Mesothelial cell of epicardium (in vitro differentiated cells): ENCODE data around the gene PRDM5. TPM values are rescaled to one million over a fixed set of nuclear protein-coding genes. Genes with fewer than 3 reads are reported as not detected.

Experiments
- DNase-seq, 2 experiments: peaks; one replicate each; pipeline ENCODE4 v3.0.0; 2021; ENCODE audit warnings: low spot score in 2 of 2; ENCODE audit not compliant: unreplicated experiment in 2 of 2
- H3K27ac Mint-ChIP-seq: 2 replicates; pipeline ENCODE4 v1.8.0; 2021; ENCODE audit warnings: mixed read lengths
- H3K27me3 Mint-ChIP-seq: 2 replicates; pipeline ENCODE4 v1.8.0; 2021; ENCODE audit warnings: low read depth, mixed read lengths
- H3K36me3 Mint-ChIP-seq: 2 replicates; pipeline ENCODE4 v1.8.0; 2021; ENCODE audit warnings: mixed read lengths
- H3K4me1 Mint-ChIP-seq: 2 replicates; pipeline ENCODE4 v1.8.0; 2021; ENCODE audit warnings: mixed read lengths
- H3K4me3 Mint-ChIP-seq: 2 replicates; pipeline ENCODE4 v1.8.0; 2021; ENCODE audit warnings: mild to moderate bottlenecking, moderate library complexity, mixed read lengths
- H3K9me3 Mint-ChIP-seq: 2 replicates; pipeline ENCODE4 v1.8.0; 2021; ENCODE audit warnings: mixed read lengths
- CTCF ChIP-seq: fragments of 200-600 bp; sonication (generic); IDR thresholded peaks from one replicate; pipeline ENCODE4 v1.5.0; 2021; ENCODE audit warnings: antibody characterized with exemption; ENCODE audit not compliant: unreplicated experiment
- total RNA-seq: library from RNA; stranded (reverse); gene quantifications from 3 replicates; pipeline ENCODE4 v1.2.1, GENCODE V29; 2021

Gene PRDM5
- total RNA-seq, 1 donor from 2014 or later = 30.2 TPM

DNA sequence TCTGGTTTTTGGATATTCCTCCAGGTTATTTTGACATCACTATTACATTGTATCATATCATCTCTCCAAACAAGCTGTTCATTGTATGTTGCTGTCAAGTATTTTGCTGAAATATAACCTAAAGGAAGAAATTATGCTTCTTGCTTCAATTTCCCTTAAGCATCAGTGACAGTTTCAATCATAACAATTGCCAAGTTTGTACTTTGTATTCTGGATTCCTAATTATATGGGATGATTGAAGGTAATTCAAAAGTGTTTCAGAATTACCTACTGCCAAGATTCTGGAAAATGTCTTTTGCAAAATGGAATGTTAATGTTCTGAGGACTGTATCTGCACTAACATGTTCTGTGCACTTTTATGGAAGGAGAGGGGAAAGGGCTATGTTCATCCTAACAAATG lies 228.7 kb downstream of the PRDM5 start:
- Mint-ChIP-seq H3K4me3 (no peak overlapping the region), H3K27ac (peak overlapping the region; percentile 20), H3K36me3 (no peaks in the 10 kb centered on the region), H3K9me3 (peaks cover 4% of the 10 kb centered on the region), H3K27me3 (no peaks in the 10 kb centered on the region), H3K4me1 (peaks cover 42% of the 10 kb centered on the region)
- TF ChIP-seq CTCF = no peak
- no peak for DNase-seq

DNA sequence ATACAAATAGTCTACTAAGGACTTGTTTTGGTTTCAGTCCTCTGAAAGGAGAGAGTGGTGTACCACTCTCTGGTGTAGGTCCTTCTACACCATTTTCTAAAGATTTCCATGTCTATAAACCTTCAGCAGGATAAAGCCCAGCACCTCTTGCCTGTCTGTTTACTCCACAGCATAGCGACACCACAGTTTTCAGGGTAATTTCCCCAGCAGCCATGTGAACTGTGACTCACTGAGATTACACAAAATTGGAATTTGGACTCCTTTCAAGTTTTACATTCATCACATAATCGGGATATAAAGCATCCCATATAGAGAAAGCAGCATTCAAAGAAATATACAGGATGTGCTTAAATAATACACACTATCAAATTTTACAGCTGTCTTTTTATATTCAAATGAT lies 229.6 kb downstream of the PRDM5 start:
- peaks cover 10% of the 10 kb centered on the region for H3K9me3 Mint-ChIP-seq
- no peak for TF ChIP-seq CTCF
- H3K4me1 Mint-ChIP-seq = peaks cover 42% of the 10 kb centered on the region
- DNase-seq = no peak
- H3K36me3 Mint-ChIP-seq = no peaks in the 10 kb centered on the region
- H3K4me3 Mint-ChIP-seq = no peak overlapping the region
- H3K27ac Mint-ChIP-seq = peak overlapping the region; percentile 53
- no peaks in the 10 kb centered on the region for H3K27me3 Mint-ChIP-seq

- Mint-ChIP-seq H3K4me1 (peaks cover 36% of the 10 kb centered on the region), H3K9me3 (peaks cover 10% of the 10 kb centered on the region), H3K27ac (no peak overlapping the region), H3K4me3 (no peak overlapping the region), H3K36me3 (no peaks in the 10 kb centered on the region), H3K27me3 (no peaks in the 10 kb centered on the region)
- no peak for TF ChIP-seq CTCF
- no peak for DNase-seq
These were observed 231.0 kb downstream of the PRDM5 start for GRCh38 chr4:120691536-120691935.

- peaks cover 10% of the 10 kb centered on the region for H3K9me3 Mint-ChIP-seq
- DNase-seq = no peak
- H3K4me3 Mint-ChIP-seq = no peak overlapping the region
- peaks cover 31% of the 10 kb centered on the region for H3K4me1 Mint-ChIP-seq
- H3K27me3 Mint-ChIP-seq = no peaks in the 10 kb centered on the region
- no peaks in the 10 kb centered on the region for H3K36me3 Mint-ChIP-seq
- no peak for TF ChIP-seq CTCF
- H3K27ac Mint-ChIP-seq = no peak overlapping the region
These were observed 231.4 kb downstream of the PRDM5 start for GRCh38 chr4:120691106-120691505.

DNA sequence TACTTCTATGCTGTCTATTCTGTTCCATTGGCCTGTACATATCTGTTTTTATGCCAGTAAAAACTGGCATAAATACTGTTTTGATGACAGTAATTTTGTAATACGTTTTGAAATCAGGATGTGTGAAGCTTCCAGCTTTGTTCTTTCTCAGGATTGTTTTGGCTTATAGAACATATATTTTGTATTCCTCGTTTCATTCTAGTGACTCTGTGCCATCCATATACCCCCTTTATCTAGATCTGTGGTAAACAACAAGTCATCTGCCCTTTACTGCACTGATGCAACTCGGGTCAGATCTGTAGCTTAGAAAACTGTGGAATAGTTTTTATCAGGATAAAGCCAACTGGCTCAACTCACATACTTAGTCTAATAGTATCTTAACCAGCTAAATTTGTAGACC lies 233.7 kb downstream of the PRDM5 start:
- H3K27ac Mint-ChIP-seq = no peak overlapping the region
- no peaks in the 10 kb centered on the region for H3K27me3 Mint-ChIP-seq
- TF ChIP-seq CTCF = no peak
- H3K4me3 Mint-ChIP-seq = no peak overlapping the region
- peaks cover 10% of the 10 kb centered on the region for H3K9me3 Mint-ChIP-seq
- peaks cover 26% of the 10 kb centered on the region for H3K4me1 Mint-ChIP-seq
- H3K36me3 Mint-ChIP-seq = no peaks in the 10 kb centered on the region
- no peak for DNase-seq

- TF ChIP-seq CTCF = no peak
- H3K27ac Mint-ChIP-seq = no peak overlapping the region
- no peak overlapping the region for H3K4me3 Mint-ChIP-seq
- DNase-seq = no peak
- H3K9me3 Mint-ChIP-seq = peaks cover 12% of the 10 kb centered on the region
- H3K4me1 Mint-ChIP-seq = peaks cover 25% of the 10 kb centered on the region
- H3K36me3 Mint-ChIP-seq = peaks cover 1% of the 10 kb centered on the region
- H3K27me3 Mint-ChIP-seq = no peaks in the 10 kb centered on the region
These were observed 236.7 kb downstream of the PRDM5 start for GRCh38 chr4:120685756-120686278.
